Testis (tissue), 2 donors: ENCODE data around the gene TINAGL1.

Experiments
- POLR2A ChIP-seq: fragments of 450-650 bp; IDR thresholded peaks from one replicate; pipeline ENCODE4 v1.6.1; 2017; ENCODE audit warnings: antibody characterized with exemption, mild to moderate bottlenecking, moderate library complexity
- TF ChIP-seq, protein P1 (sequence below), 3 experiments: fragments of 450-650 bp in 2 of 3; fragments of 200-600 bp in 1 of 3; sonication (generic) in 1 of 3; IDR thresholded peaks; one replicate each; pipeline ENCODE4 v1.5.1; 2016 to 2019; ENCODE audit warnings: antibody characterized with exemption in 3 of 3, mild to moderate bottlenecking in 2 of 3, moderate library complexity in 1 of 3

DNA sequence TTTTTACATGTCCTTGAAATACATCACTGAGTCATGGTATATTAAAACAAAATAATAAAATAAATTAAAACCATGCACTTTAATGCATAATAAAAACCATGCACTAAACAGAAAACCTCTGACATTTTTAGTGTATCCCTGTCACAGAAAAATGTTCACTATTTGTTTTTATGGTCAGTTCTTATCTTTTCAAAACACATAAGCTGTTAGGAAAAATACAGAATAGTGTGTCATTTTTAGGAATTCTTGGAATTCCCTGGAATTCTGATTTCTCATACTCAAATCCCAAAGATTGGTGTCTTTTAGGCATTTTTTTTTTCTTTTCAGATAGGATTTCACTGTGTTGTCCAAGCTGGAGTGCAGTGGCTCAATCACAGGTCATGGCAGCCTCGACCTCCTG is 25.1 kb upstream of the TINAGL1 start:
- TF ChIP-seq, protein P1, sequence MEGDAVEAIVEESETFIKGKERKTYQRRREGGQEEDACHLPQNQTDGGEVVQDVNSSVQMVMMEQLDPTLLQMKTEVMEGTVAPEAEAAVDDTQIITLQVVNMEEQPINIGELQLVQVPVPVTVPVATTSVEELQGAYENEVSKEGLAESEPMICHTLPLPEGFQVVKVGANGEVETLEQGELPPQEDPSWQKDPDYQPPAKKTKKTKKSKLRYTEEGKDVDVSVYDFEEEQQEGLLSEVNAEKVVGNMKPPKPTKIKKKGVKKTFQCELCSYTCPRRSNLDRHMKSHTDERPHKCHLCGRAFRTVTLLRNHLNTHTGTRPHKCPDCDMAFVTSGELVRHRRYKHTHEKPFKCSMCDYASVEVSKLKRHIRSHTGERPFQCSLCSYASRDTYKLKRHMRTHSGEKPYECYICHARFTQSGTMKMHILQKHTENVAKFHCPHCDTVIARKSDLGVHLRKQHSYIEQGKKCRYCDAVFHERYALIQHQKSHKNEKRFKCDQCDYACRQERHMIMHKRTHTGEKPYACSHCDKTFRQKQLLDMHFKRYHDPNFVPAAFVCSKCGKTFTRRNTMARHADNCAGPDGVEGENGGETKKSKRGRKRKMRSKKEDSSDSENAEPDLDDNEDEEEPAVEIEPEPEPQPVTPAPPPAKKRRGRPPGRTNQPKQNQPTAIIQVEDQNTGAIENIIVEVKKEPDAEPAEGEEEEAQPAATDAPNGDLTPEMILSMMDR (IDR thresholded peaks at IDR 0.05): no peak
- no peak for TF ChIP-seq POLR2A
